Omental fat pad (tissue), 4 donors: ENCODE results near the gene TRAPPC5. TPM values are rescaled to one million over a fixed set of nuclear protein-coding genes. Genes with fewer than 3 reads are reported as not detected.

ENCODE experiments used
- ATAC-seq: fragments of 150-250 bp; one replicate; pipeline ENCODE4 v1.9.1; 2016; ENCODE audit warnings: mild to moderate bottlenecking, moderate library complexity; ENCODE audit not compliant: low FRiP score
- DNase-seq: peaks from one replicate; pipeline ENCODE4 v3.0.0-alpha.2; 2019; ENCODE audit warnings: low spot score
- total RNA-seq, 4 donors: library from RNA; depleted of rRNA; stranded (reverse); fragments of >200 nt; gene quantifications; one replicate each; pipeline ENCODE4 v1.1.0, GENCODE V29; 2016
- TF ChIP-seq, protein P1 (sequence below), 3 donors: fragments of 450-650 bp; IDR thresholded peaks; one replicate each; pipeline ENCODE4 v1.5.1; 2016 to 2017; ENCODE audit warnings: antibody characterized with exemption in 3 of 3, mild to moderate bottlenecking in 3 of 3, moderate library complexity in 2 of 3

TRAPPC5 gene
- total RNA-seq, 4 donors from 2014 or later = 54.1 to 83.6 (median 76.7) TPM

DNA sequence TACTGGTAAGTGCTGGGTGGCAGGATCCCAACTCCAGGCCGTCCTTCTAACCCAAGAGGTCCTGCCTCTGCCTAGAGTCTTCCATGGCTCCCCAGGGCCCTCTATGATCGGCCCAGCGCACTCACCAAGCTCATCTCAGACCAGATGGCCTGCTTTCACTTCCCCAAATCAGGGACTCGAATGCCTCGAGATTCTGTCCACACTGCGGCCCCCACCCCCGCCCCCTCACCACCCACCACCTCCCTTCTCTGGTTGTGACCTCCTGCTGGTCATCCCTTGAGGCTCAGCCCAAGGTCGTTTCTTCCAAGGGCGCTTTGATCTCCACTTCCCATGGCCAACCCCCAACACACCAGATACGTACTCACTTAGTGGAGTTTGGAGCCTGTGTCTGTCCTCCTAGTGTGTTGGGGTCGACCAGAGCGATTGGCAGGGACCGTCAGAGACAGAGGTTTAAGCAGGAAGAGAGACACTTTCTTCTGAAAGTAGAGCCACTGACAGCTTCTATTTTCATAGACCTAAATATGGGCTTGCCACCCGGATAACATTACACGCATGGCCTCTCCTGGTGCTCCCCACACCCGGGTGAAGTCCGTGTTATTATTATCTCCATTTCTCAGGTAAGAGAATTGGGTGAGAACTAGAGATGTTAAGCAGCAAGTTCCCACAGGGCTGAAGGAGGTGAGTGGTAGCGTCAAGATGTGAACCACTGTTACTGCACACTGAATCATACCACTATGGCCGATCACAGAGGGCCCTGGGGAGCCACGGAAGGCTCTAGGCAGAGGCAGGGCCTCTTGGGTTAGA lies 21.2 kb downstream of the TRAPPC5 start, which contains the start of gene FCER2:
Gene FCER2, minus strand, starts transcription at position 478 of the 804 bp plus-strand sequence. CDS start 2,371 bp downstream, outside the sequence.
- DNase-seq (no peak), ATAC-seq (no peak)
- TF ChIP-seq, protein P1, sequence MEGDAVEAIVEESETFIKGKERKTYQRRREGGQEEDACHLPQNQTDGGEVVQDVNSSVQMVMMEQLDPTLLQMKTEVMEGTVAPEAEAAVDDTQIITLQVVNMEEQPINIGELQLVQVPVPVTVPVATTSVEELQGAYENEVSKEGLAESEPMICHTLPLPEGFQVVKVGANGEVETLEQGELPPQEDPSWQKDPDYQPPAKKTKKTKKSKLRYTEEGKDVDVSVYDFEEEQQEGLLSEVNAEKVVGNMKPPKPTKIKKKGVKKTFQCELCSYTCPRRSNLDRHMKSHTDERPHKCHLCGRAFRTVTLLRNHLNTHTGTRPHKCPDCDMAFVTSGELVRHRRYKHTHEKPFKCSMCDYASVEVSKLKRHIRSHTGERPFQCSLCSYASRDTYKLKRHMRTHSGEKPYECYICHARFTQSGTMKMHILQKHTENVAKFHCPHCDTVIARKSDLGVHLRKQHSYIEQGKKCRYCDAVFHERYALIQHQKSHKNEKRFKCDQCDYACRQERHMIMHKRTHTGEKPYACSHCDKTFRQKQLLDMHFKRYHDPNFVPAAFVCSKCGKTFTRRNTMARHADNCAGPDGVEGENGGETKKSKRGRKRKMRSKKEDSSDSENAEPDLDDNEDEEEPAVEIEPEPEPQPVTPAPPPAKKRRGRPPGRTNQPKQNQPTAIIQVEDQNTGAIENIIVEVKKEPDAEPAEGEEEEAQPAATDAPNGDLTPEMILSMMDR (IDR thresholded peaks at IDR 0.05) = no peak

DNA sequence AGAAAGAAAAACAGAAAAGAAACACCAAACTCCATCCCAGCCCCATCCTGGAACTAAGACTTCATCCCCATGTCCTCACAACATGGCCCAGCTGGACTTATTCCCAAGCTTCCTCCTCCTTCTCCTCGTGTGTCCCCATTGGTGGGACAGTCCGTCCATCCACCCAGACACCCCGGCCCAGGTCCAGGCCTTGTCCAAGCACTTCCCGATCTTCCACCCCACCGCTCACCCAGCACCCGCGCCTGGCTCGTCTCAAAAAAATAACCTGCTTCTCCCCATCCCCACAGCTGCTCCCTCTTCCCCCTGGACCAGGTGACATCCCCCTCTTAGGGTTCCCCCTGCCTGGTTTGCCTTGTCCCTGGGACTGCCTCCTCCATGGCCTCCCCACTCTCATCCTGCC lies 22.7 kb downstream of the TRAPPC5 start:
- DNase-seq (no peak), ATAC-seq (no peak)
- TF ChIP-seq, protein P1 (IDR thresholded peaks at IDR 0.05) = no peak

DNA sequence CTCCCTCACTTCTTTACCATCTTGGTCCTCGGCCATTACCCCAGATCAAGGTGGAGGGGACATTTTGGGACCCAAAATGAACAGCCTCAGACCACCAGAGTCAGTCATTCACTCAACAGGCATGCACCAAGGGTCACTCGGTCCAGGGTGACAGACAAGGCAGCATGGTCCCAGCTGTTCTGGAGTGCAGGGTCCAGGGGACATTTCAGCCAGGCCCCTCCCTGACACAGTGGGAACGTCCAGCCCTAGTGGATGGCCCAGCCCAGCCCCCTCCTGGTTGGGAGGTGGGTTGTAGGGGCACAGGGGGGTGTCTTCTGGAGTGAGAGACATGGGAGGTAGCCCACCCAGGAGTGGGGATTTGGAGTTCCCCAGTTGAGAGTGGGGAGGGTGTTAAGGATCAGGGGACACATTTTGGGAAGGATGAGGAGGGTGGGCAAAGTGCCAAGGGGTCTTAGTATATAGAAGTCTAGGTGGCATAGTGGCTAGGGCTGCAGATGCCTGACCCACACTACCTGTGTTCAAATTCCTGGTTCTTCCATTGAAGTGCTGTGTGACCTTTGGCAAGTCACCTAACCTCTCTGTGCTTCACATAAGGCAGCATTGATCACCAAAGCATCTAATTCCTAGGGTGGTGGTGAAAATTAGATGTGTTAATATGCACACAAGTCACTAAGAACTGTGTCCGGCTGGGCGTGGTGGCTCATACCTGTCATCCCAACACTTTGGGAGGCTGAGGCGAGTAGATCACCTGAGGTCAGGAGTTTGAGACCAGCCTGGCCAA lies 23.8 kb downstream of the TRAPPC5 start:
- no peak for DNase-seq
- no peak for ATAC-seq
- TF ChIP-seq, protein P1 (IDR thresholded peaks at IDR 0.05) = no peak

DNA sequence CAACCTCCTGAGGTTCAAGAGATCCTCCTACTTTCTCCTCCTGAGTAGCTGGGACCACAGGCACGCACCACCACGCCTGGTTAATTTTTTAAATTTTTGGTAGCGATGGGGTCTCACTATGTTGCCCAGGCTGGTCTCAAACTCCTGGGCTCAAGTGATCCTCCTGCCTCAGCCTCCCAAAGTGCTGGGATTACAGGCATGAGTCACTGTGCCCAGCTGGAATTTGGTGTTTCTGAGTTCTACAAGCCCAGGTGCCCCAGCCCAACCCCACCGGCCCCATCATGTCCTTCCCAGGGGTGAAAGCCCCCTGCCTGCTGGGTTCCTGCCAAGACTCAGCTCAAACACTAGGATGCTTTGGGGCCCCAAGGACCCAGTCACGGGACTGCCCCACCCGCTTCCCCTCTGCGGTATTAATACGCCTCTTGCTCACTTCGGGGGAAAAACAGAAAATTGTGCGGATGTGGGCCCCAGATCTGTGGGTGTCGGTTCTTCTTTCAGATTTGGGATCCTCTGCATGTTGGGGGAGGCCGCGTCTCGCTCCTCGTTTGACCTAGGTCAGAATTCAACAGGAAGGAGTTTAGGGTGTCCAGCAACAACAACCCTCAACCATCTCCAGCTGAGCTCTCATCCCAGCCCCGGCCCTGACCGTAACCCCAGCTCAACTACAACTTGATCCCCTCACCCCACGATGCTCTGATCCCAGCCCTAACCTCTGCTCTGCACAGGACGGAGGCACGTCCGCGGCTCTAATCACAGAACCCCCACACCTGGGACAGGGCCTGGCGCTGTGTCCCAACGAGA lies 25.0 kb downstream of the TRAPPC5 start:
- DNase-seq = no peak
- no peak for ATAC-seq
- TF ChIP-seq, protein P1 (IDR thresholded peaks at IDR 0.05) = no peak

DNA sequence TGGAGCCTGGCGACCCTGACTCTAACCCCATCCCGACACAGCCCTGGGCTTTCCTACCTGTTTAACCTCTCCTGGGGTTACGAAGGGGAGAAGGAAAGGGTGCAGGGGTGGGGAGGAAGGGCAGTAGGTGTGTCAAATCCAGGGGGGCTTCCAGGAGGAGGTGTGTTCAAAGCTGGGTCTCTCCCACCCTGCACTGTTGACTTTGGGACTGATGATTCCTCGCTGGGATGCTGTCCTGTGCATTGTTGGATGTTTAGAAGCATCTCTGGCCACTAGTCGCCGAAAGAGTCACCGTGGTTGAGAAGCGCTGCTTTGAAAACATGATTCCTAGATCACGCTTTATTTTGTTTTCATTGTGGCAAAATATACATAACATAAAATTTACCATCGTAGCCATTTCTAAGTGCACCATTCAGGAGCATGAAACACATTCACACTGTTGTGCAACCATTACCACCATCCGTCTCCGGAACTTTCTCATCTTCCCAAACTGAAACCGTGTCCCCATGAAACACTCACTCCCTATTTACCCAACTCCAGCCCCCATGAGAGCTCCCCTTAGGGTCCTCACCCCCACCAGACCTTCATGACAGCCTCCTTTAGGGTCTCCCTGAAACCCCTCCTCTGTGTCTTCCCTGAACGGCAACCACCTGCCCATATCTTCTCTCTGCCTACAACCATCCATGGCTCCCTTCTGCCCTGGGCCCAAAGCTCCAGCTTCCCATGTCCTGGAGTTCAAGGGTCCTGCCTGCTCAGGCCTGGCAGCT lies 25.7 kb downstream of the TRAPPC5 start:
- TF ChIP-seq, protein P1 (IDR thresholded peaks at IDR 0.05) = no peak
- DNase-seq (no peak), ATAC-seq (no peak)

DNA sequence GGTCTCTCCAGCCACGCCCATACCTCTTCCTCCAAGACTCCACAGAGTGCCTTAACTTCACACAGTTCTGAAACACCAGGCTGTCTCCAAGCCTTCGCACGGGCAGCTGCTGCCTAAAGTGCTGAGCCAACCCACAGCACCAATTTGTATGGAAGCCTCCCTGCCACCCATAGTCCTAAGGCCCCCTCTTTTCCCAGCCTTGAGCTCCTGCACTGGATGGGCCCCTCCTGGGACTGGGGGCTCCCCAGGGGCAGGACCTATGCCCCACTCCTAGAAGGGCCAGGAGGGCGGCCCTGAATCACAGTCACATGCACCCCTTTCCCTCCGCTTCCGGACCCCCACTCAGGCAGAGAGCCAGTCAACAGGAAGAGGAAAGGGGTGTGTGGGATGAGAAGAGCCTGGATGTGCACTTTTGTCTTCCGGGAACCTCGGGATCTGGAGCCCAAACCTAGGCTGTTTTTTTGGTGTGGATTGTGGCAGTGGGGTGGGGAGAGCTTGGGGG lies 26.4 kb downstream of the TRAPPC5 start:
- ATAC-seq = no peak
- TF ChIP-seq, protein P1 (IDR thresholded peaks at IDR 0.05) = no peak
- no peak for DNase-seq
